ENCODE measurements around the gene CACHD1. TPM values are rescaled to one million over a fixed set of nuclear protein-coding genes. Genes with fewer than 3 reads are reported as not detected.

CACHD1 gene
- total and polyA plus RNA-seq, 8 donors, result 1.4 to 22.8 (median 4.8) TPM

DNA sequence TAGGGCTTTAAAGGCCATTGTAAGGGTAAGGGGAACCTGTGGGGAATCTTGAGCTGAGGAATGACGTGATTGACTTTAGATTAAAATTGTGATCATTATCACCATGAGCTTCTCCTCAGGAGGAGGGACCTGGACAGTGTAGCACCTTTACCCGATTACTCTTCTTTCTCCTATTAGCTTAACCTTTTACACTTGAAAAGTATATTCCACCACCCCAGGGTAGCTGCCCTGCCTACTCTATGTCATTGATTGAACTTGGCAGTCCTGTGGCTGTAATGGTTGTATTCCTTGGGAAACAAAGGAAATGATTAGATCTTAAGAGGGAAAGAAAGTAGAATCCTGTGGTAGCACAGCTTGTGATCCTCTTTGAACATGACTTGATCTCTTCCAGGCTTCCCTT lies 47.7 kb downstream of the CACHD1 start:
- Histone ChIP-seq H3K36me3 (no peaks in the 10 kb centered on the region), H3K27ac (peak overlapping the region in 1 of 5 donors; percentile 23), H3K4me1 (peaks cover 32 to 67% (median 50%) of the 10 kb centered on the region in 4 donors), H3K27me3 (no peaks in the 10 kb centered on the region), H3K4me3 (no peak overlapping the region), H3K9me3 (no peaks in the 10 kb centered on the region)
- TF ChIP-seq POLR2AphosphoS5 (IDR thresholded peaks at IDR 0.05) (no peak), POLR2A (IDR thresholded peaks at IDR 0.05) (no peak)
- TF ChIP-seq, protein P1, sequence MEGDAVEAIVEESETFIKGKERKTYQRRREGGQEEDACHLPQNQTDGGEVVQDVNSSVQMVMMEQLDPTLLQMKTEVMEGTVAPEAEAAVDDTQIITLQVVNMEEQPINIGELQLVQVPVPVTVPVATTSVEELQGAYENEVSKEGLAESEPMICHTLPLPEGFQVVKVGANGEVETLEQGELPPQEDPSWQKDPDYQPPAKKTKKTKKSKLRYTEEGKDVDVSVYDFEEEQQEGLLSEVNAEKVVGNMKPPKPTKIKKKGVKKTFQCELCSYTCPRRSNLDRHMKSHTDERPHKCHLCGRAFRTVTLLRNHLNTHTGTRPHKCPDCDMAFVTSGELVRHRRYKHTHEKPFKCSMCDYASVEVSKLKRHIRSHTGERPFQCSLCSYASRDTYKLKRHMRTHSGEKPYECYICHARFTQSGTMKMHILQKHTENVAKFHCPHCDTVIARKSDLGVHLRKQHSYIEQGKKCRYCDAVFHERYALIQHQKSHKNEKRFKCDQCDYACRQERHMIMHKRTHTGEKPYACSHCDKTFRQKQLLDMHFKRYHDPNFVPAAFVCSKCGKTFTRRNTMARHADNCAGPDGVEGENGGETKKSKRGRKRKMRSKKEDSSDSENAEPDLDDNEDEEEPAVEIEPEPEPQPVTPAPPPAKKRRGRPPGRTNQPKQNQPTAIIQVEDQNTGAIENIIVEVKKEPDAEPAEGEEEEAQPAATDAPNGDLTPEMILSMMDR (IDR thresholded peaks at IDR 0.05), result no peak
- no peak for DNase-seq
- intact Hi-C loops (cut with DNase I; ENCODE audit: low total_unique reads), result no loop called here
- WGBS, 5 donors, result 82 to 96% (median 83%) methylated on average over 2 of the region's 2 CpGs

DNA sequence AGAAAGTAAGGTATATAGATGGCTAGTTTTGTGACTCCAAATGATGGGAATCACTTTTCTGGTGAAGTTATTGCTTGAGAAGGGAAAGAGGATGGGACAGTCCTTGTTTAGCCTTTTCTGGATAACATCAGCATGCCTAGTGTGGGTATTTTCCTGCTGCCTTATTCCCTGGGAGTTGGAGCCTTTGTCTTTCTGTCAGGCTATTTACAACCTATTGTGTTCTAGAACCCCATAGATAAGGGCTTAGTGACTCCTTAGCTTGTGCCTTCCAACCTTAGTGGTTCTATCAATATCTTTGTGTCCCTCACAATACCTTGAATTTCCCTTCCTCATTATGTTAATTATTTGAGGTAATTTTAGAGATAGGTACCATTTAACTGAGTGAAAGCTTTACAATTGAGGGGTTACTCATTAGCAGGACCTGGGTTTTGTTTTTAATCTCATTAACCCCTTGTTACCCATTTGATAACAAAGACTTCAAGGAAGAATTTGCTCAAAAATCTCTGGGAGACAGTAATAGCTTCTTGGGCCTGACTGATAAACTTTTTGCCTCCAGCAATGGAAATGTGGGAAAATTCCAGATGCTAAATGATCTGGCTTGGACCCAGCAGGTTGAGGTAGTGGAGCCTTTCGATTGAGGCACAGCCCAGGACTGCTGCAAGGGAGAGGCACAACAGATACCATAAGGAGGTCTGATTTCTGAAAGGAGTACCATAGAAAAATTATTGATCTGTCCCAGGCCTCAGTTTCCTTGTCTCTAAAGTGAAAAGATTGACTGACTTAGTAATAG lies 49.0 kb downstream of the CACHD1 start:
- no peak overlapping the region for H3K27ac ChIP-seq
- H3K36me3 ChIP-seq, result no peaks in the 10 kb centered on the region
- no peaks in the 10 kb centered on the region for H3K9me3 ChIP-seq
- H3K27me3 ChIP-seq, result no peaks in the 10 kb centered on the region
- intact Hi-C loops (cut with DNase I; ENCODE audit: low total_unique reads), result no loop called here
- TF ChIP-seq, protein P1 (IDR thresholded peaks at IDR 0.05), result no peak
- TF ChIP-seq EP300 (IDR thresholded peaks at IDR 0.05) (no peak), POLR2A (IDR thresholded peaks at IDR 0.05) (no peak), POLR2AphosphoS5 (IDR thresholded peaks at IDR 0.05) (no peak)
- H3K4me3 ChIP-seq, result no peak overlapping the region
- no peak for DNase-seq
- 53 to 88% (median 61%) methylated on average over 1 of the region's 1 CpG for WGBS, 5 donors
- H3K4me1 ChIP-seq, result peaks cover 27 to 55% (median 42%) of the 10 kb centered on the region in 4 donors

DNA sequence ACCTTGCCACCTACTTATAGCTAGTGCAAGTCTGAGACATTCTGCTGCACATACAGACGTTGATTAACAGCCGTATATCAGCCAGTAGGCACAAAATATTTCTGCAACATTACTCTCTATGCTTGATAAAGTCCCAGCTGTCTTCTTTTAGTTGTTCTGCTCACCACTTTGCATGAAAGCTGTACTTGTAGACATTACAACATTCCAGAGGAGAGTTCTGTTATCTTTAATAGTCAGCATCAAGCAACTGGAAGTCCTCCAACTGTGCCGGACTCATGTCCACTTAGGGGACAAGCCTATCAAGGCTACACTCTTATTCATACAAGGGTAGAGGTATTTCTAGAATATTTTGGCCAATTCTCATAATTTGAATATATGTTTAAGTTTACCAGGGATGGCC lies 50.0 kb downstream of the CACHD1 start:
- Histone ChIP-seq H3K36me3 (no peaks in the 10 kb centered on the region), H3K27ac (no peak overlapping the region), H3K4me3 (no peak overlapping the region), H3K27me3 (no peaks in the 10 kb centered on the region), H3K9me3 (no peaks in the 10 kb centered on the region), H3K4me1 (peaks cover 20 to 48% (median 35%) of the 10 kb centered on the region in 4 donors)
- intact Hi-C loops (cut with DNase I; ENCODE audit: low total_unique reads), result no loop called here
- TF ChIP-seq, protein P1 (IDR thresholded peaks at IDR 0.05), result no peak
- TF ChIP-seq POLR2A (IDR thresholded peaks at IDR 0.05) (no peak), EP300 (IDR thresholded peaks at IDR 0.05) (no peak), POLR2AphosphoS5 (IDR thresholded peaks at IDR 0.05) (no peak)
- DNase-seq, result peak in 1 of 2 donors; percentile 43
- 23 to 56% (median 27%) methylated on average over 3 of the region's 3 CpGs for WGBS, 5 donors

DNA sequence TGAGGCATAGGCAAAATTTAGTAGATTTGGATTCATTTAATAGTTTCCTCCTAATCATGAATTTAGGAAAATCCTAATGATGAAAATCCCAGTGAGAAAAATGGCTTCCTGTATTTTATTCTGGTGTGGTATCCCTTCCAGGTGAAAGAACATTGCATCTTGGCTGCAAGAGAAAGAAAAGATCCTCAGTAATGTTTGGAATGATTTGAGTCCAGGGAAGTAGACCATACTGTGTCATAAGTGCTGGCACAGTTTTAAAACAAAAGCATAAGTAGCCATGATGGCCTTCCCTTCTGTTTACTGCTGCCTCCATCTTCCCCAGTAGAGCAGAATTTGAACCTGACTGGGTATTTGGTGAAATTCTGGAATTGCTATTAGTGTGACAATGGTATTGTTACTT lies 52.8 kb downstream of the CACHD1 start:
- no peaks in the 10 kb centered on the region for H3K27me3 ChIP-seq
- peaks cover 6 to 47% (median 15%) of the 10 kb centered on the region in 4 donors for H3K4me1 ChIP-seq
- intact Hi-C loops (cut with DNase I; ENCODE audit: low total_unique reads), result no loop called here
- no peak for DNase-seq
- TF ChIP-seq POLR2AphosphoS5 (IDR thresholded peaks at IDR 0.05) (no peak), EP300 (IDR thresholded peaks at IDR 0.05) (no peak), POLR2A (IDR thresholded peaks at IDR 0.05) (no peak)
- TF ChIP-seq, protein P1 (IDR thresholded peaks at IDR 0.05), result no peak
- H3K27ac ChIP-seq, result no peak overlapping the region
- H3K36me3 ChIP-seq, result no peaks in the 10 kb centered on the region
- no peaks in the 10 kb centered on the region for H3K9me3 ChIP-seq
- H3K4me3 ChIP-seq, result no peak overlapping the region
